ENCODE data around the gene DIP2B.

Gene DIP2B

GRCh38 chr12:50523772-50524171, 19.0 kb downstream of the DIP2B start:
- Histone ChIP-seq H3K4me2 (ENCODE audit: low read length) (no peak overlapping the region), H3K27me3 (ENCODE audit: low read depth, low read length) (no peaks in the 10 kb centered on the region), H3K4me1 (ENCODE audit: low read length) (peaks cover 8% of the 10 kb centered on the region), H3K79me2 (ENCODE audit: low read length) (peaks cover 14% of the 10 kb centered on the region), H3K9ac (ENCODE audit: low read length) (no peak overlapping the region), H3K36me3 (replicated peaks; ENCODE audit: low read depth, low read length) (no peaks in the 10 kb centered on the region), H4K20me1 (ENCODE audit: insufficient read depth, low read length) (no peaks in the 10 kb centered on the region; the same call in 1 of the 2 replicates), H3K4me3 (ENCODE audit: low read length) (no peak overlapping the region), H2AFZ (ENCODE audit: low read depth, low read length) (no peak overlapping the region), H3K27ac (ENCODE audit: low read length) (no peak overlapping the region), H3K9me3 (ENCODE audit: insufficient read depth, low read length) (no peaks in the 10 kb centered on the region)
- TF ChIP-seq EZH2phosphoT487 (IDR thresholded peaks at IDR 0.05; ENCODE audit: low read depth) = no peak
- TF ChIP-seq, protein P1, sequence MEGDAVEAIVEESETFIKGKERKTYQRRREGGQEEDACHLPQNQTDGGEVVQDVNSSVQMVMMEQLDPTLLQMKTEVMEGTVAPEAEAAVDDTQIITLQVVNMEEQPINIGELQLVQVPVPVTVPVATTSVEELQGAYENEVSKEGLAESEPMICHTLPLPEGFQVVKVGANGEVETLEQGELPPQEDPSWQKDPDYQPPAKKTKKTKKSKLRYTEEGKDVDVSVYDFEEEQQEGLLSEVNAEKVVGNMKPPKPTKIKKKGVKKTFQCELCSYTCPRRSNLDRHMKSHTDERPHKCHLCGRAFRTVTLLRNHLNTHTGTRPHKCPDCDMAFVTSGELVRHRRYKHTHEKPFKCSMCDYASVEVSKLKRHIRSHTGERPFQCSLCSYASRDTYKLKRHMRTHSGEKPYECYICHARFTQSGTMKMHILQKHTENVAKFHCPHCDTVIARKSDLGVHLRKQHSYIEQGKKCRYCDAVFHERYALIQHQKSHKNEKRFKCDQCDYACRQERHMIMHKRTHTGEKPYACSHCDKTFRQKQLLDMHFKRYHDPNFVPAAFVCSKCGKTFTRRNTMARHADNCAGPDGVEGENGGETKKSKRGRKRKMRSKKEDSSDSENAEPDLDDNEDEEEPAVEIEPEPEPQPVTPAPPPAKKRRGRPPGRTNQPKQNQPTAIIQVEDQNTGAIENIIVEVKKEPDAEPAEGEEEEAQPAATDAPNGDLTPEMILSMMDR (IDR thresholded peaks at IDR 0.05; ENCODE audit: low read depth, low read length) = no peak

DNA sequence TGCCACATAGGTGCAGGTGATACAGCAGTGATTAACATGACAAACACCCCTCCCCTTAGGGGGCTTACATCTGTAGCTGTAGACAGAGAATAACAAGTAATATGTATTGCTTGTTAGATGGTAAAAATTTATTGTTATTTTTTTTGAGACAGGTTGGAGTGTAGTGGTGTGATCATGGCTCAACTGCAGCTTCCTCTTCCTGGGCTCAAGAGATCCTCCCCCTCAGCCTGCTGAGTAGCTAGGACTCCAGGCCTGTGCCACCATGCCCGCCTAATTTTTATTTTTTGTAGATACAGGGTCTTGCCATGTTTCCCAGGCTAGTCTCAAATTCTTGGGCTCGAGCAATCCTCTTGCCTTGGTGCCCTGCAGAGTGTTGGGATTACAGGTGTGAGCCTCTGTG, 19.8 kb downstream of the DIP2B start:
- H3K79me2 ChIP-seq (ENCODE audit: low read length) = peaks cover 11% of the 10 kb centered on the region; the same call in 1 of the 2 replicates
- peaks cover 8% of the 10 kb centered on the region for H3K4me1 ChIP-seq (ENCODE audit: low read length)
- H2AFZ ChIP-seq (ENCODE audit: low read depth, low read length) = no peak overlapping the region
- H3K4me3 ChIP-seq (ENCODE audit: low read length) = no peak overlapping the region
- H3K4me2 ChIP-seq (ENCODE audit: low read length) = no peak overlapping the region
- no peaks in the 10 kb centered on the region for H3K36me3 ChIP-seq (replicated peaks; ENCODE audit: low read depth, low read length)
- no peak overlapping the region for H3K27ac ChIP-seq (ENCODE audit: low read length)
- no peaks in the 10 kb centered on the region; the same call in 1 of the 2 replicates for H4K20me1 ChIP-seq (ENCODE audit: insufficient read depth, low read length)
- no peaks in the 10 kb centered on the region for H3K9me3 ChIP-seq (ENCODE audit: insufficient read depth, low read length)
- H3K9ac ChIP-seq (ENCODE audit: low read length) = no peak overlapping the region
- no peaks in the 10 kb centered on the region for H3K27me3 ChIP-seq (ENCODE audit: low read depth, low read length)
- TF ChIP-seq, protein P1 (IDR thresholded peaks at IDR 0.05; ENCODE audit: low read depth, low read length) = no peak
- TF ChIP-seq EZH2phosphoT487 (IDR thresholded peaks at IDR 0.05; ENCODE audit: low read depth) = no peak

DNA sequence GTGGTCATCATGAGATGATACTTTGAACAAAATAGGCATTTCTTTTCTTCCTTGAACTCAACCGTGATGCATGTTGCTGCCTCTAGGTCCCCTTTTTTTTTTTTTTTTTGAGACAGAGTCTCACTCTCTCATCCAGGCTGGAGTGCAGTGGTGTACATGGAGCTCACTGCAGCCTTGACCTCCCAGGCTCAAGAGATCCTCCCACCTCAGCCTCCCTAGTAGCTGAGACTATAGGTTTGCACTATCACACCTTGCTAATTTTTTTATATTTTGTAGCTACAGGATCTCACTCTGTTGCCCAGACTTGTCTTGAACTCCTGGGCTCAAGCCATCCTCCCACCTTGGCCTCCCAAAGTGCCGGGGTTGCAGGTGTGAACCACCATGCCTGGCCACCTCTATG, 20.6 kb downstream of the DIP2B start:
- Histone ChIP-seq H3K27me3 (ENCODE audit: low read depth, low read length) (no peaks in the 10 kb centered on the region), H3K79me2 (ENCODE audit: low read length) (peaks cover 9% of the 10 kb centered on the region; the same call in 1 of the 2 replicates), H3K9me3 (ENCODE audit: insufficient read depth, low read length) (no peaks in the 10 kb centered on the region), H3K4me3 (ENCODE audit: low read length) (no peak overlapping the region), H3K4me2 (ENCODE audit: low read length) (no peak overlapping the region), H3K9ac (ENCODE audit: low read length) (no peak overlapping the region), H3K36me3 (replicated peaks; ENCODE audit: low read depth, low read length) (no peaks in the 10 kb centered on the region), H4K20me1 (ENCODE audit: insufficient read depth, low read length) (no peaks in the 10 kb centered on the region; the same call in 1 of the 2 replicates), H3K4me1 (ENCODE audit: low read length) (peaks cover 4% of the 10 kb centered on the region), H2AFZ (ENCODE audit: low read depth, low read length) (no peak overlapping the region), H3K27ac (ENCODE audit: low read length) (no peak overlapping the region)
- TF ChIP-seq EZH2phosphoT487 (IDR thresholded peaks at IDR 0.05; ENCODE audit: low read depth) = no peak
- TF ChIP-seq, protein P1 (IDR thresholded peaks at IDR 0.05; ENCODE audit: low read depth, low read length) = no peak

DNA sequence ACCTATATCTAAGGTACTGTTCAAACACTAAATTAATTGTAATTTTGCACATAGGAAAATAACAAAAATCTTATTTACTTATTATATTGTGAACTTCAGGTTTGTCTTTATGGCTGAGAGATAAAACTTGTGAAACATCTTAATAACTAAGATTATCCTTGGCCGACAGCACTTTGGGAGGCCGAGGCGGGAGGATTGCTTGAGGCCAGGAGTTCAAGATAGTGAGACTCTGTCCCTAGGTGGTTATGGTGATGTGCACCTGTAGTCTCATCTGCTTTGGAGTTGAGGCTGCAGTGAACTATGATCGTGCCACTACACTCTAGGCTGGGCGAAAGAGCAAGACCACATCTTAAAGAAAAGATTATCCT, 22.6 kb downstream of the DIP2B start:
- H3K27ac ChIP-seq (ENCODE audit: low read length) = no peak overlapping the region
- H4K20me1 ChIP-seq (ENCODE audit: insufficient read depth, low read length) = no peaks in the 10 kb centered on the region; the same call in 1 of the 2 replicates
- no peak overlapping the region for H3K4me2 ChIP-seq (ENCODE audit: low read length)
- no peaks in the 10 kb centered on the region for H3K27me3 ChIP-seq (ENCODE audit: low read depth, low read length)
- no peak overlapping the region for H3K9ac ChIP-seq (ENCODE audit: low read length)
- peaks cover 8% of the 10 kb centered on the region for H3K36me3 ChIP-seq (replicated peaks; ENCODE audit: low read depth, low read length)
- H3K4me3 ChIP-seq (ENCODE audit: low read length) = no peak overlapping the region
- no peak overlapping the region for H2AFZ ChIP-seq (ENCODE audit: low read depth, low read length)
- H3K4me1 ChIP-seq (ENCODE audit: low read length) = peaks cover 17% of the 10 kb centered on the region
- TF ChIP-seq, protein P1 (IDR thresholded peaks at IDR 0.05; ENCODE audit: low read depth, low read length) = no peak
- TF ChIP-seq EZH2phosphoT487 (IDR thresholded peaks at IDR 0.05; ENCODE audit: low read depth) = no peak
- no peaks in the 10 kb centered on the region for H3K9me3 ChIP-seq (ENCODE audit: insufficient read depth, low read length)
- H3K79me2 ChIP-seq (ENCODE audit: low read length) = peaks cover 8% of the 10 kb centered on the region; the same call in 1 of the 2 replicates

Measured in OCI-LY3 (cell line).